GM19328 (cell line): Measurements from ENCODE around the gene DDN.

Source experiments
- ATAC-seq: cut with Tn5 transposase; IDR thresholded peaks from one replicate; pipeline ENCODE4 v1.9.1; 2021; ENCODE audit warnings: mild to moderate bottlenecking, moderate library complexity; ENCODE audit not compliant: unreplicated experiment

Gene DDN

DNA sequence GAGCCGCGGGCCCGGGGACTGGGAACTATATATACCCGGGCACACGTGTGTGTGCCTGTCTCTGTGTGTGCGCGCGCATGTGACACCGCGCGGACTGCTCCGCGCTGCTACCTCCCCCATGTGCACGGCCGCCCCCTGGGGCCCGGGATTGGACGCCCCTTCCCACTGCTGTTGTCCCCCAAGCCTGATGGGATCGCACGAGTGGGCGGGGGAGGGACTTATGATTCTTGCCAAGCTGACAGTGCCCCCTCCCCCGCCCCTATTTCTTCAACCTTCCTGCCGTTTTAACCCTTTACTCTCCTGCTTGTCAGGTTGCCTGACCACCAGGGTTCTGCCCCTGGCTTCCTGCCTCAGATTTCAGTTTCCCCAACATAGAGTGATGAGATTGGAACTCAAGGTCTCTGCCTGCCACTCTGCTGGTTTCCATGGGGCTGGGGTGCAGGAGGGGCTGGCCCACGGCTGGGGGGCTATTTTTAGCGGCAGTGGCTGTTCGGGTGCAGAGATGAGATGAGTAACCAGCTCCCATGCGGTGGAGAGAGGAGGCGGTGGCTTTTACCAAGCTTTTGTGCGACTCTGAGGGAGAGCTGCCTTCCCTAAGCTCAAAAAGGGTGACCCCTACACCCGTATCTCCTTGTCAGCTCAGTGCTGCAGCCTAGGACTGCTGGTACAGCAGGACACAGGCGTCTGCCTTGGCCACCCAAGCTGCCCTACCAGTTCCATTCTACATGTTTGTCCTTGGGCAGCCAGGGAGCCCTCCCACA lies at the start of gene DDN:
Gene DDN, minus strand, starts transcription at position 5 of the 761 bp plus-strand sequence. CDS start 88 bp downstream, outside the sequence.
- ATAC-seq = no peak

DNA sequence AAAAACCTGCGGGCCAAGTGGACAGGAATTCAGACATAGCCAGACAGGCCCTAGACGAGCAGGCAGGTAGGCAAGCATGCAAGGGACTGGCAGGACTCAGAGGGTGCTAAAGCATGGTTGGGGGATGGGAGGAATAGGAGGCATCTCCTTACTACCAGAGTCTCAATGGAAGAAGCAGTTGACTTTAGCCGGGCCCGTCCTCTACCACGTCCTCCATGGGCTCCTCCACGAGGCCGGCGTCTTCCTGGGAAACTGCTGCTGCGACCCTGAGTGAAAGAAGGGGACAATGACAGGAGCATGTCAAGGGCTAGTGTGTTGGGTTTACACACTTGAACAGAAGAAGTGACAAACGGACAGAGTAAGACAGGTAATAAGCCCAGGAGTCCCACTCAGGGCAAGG lies 49.8 kb upstream of the DDN start:
- no peak for ATAC-seq

DNA sequence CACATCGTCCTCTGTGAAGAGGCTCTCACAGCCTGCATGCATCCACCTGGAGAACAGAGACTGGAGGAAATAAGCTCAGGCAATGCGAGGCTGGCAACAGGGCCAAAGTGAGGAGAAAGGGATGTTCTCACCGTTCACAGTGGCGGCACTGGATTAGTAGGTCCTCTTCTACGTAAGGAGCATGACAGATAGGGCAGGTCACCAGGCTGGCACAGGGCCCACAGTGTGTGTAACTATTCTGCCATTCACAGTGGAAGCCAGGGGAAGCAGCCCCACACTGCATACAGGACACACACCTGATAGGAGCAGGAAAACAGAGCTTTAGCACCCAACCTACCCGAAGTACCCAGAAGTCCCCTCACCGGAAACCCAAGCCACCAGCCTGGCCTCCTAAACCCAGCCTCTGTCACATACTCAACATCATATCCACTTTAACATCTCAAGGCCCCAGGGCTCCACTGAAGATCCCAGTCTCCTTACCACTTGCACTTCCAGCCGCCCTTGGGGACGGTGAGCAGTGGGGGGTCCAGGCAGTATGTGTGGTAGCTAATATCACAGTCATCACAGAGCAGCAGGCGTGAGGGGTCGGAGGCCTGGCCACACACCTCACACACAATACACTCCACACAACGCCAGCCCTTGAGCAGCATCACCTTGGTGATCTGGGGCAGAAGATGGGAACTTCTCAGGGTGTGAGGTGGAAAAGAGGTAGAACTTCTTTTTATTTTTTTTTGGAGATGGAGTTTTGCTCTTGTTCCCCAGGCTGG lies 47.1 kb upstream of the DDN start:
- ATAC-seq = no peak

DNA sequence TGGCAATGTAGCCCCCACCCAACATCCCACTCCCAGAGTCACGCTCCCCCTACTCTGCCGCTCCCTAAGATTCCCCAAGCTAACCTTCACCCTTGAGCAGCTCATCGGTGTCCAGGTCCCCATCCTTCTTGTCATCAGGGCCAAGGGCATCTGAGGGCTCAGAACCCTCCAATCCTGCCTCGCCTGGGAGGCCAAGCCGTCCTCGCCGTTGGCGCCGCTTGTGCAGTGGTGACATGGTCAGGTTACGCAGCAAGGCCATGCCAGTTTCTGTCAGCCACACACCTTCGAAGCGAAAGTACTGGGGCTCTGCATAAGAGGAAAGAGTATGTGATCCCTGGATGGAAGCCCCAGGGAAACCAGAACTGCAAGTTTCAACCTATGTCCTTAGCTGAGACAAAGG lies 45.5 kb upstream of the DDN start:
- ATAC-seq = no peak

DNA sequence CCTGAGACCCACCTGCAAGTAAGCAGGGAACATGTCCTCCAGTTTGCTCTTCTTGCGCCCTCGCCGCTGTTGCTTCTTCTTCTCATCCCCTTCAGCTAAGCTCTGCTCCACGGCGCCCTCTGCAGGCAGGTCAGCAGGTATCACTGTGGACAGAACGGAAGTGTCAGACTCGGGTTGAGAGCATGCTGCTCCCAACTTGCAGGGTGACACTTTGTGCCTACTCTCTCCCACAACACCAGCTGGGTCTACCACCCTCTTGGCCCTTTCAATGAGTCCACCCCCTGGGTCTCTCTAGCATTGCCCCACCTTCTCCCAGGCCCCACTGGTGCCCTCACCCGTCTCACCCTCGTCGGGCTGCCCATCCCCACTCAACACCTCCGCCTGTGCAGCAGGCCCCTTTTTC lies 44.7 kb upstream of the DDN start:
- ATAC-seq = no peak

DNA sequence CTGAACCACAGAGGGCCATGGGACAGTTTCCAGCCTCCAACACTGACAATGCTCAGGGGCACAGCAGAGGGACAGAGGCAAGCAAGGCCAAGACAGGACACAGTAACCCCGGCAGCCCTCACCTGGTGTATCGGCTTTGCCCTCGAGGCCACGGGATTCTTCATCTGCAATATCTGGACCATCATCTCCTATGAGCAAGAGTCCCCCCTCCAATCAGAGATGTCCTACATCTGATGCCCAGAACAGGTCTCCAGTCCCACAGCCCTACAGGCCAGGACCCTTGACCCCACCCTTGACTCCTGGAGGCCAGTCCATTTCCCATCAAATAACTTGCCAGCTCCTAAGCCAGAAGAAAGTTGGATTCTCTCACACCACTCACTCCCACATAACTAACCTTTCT lies 44.1 kb upstream of the DDN start:
- ATAC-seq = no peak

DNA sequence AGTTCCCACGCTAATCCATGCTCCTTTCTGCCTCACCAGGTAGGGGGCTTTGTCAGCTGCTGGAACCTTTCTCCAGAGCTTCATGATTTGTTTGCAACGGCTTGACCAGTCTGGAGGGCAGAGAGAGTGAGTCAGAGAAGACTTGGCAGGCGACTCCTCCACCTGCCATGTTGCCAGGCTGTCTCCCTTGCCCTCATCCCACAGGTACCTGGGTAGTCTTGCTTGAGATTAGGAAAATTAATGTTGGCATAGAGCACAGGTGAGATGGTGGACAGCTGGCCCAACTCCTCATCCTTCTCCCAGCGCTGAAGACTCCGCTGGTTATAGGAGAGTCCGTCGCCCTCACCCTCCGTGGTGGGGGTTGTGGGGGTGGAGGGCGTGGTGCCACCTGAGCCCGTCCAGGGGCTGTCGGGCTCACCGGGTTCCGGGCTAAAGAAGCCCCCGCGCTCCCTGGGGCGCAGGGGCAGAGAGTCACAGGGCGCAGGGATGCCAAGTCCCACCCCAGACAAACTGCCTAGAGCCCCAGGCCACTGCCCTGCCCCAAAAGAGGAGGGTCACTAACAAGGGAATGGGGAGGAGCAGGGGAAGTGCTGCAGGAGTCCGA lies 42.8 kb upstream of the DDN start:
- no peak for ATAC-seq

DNA sequence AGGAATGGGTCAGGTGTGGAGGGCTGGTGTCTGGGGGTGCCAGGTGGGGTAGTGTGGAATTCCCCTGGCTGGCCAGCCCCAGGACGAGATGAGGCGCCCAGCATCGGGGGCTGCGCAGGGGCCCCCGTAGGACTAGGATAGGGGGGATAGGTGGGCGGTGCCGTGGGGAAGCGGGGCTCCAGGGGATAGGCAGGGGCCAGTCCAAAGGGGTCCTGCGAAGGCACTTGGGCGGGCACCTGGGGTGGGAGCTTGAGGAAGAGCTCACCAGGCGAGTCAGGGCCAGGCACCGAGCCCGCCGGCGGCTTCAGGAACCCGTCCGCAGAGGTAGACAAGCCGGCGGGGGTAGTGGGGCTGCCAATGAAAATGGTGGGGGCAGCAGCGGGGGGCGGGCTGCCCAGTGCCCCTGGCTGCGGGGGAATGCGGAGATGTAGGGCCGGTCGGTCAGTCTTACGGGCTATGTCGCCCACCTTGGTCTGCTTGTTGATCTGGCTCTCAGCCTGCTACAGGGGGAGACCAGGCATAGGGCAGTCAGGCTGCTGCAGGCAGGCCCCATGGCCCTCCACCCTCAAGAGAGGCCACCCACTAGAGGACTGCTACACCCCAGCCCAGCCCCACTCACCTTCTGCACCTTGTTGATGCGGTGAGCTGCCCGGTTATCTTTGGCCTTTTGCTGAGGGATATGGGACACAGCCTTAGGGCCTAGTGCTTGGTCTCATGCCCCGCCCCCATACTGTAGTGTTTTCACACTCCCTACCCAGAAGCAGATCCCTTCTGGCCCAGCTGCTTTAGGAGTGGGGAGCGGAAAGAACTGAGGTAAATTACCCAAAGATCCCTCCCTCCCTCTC lies 42.1 kb upstream of the DDN start:
- ATAC-seq = no peak

DNA sequence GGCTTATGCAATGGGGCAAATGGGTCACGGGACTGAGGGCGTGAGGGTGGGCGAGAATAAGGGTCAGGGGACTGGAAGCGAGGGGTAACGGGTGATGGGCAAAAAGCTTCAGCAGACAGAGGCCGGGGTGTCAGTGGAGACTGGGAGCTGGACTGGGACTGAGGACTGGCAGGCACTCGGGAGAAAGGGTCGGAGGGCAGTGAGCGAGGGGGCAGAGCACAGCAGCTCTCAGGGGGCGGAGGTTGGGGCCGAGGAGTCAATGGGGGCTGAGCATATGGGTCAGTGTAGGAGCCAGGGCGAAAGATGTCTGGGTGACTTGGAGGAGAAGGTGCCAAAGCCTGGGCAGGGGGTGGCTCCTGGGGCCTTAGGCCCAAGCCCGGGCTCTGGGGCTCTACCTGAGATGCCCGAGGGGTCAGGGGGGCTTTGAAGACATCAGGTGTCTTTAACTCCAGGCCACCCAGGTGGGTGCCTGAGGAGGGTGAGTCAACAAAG lies 41.2 kb upstream of the DDN start:
- ATAC-seq = no peak

DNA sequence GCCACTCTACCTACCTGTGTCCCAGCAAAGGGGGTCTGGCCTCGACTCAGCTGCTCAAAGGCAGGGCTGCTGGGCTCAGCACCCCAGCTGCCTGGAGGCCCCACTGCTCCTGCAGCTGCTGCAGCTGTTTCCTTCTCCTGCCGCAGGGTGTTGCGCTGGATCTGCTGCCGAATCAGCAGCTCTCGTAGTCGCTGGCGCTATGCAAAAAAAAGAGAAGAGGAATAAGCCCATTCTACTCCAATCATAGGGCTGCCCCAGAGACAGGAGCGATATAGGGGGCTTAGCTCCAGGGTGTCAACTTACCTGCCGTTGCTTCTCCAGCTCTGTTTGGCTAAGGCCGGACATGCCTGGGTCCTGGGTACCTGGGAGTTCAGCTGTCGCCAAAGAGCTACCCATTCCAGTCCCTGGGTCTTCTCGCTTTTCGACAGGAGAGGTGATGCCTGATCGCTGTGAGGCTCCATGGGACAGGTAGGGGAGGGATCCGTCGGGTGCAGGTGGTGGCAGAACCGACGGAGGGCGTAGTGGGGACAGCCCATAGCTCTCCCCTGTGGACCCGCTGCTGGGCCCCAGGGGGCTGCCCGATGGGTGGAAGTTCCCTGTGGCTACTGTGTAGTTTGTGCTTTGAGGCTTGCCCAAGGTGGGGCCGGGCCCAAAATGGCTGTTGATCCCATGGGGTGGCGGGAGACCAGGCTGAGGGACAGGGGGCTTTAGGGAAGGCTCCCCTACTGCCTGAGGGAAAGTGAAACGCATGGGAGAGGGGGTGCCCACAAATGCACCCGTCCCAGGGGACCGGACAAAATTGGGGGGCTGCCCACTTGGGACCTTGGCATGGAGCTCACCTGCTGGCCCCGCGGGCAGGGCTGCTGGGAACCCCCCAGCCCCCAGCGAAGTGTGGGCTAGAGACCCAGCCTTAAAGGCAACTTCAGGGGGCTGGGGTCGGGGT lies 40.5 kb upstream of the DDN start:
- no peak for ATAC-seq

DNA sequence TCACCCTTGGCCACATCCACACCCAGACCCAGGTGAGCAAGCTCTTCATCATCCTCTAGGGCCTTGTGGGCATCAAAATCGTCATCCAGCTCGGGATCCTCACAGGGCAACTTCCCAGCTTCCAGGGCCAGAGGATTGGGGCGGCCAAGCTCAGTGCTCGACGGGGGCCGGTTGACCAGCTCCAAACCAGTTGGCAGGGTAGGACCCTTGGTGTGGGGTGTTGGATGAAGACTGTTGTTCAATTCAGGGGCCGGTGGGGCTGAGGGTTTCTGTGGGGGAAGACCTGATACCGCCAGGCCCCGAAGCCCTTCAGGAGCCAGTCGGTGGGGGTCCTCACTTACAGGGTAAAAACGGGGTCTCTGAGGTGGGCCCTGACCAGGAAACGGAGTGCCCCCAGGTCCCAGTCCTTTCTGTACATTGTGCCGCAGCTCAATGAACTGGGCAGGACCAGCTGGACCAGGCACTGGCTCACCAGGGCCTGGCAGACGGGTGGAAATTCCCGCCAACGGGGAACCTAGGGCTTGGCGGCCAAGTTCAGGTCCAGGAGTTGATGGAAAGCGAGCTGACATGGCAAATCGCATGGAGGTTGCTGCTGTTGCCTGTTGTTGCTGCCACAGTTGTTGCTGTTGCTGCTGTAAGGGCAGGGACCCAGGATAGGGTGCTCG lies 39.2 kb upstream of the DDN start:
- no peak for ATAC-seq

DNA sequence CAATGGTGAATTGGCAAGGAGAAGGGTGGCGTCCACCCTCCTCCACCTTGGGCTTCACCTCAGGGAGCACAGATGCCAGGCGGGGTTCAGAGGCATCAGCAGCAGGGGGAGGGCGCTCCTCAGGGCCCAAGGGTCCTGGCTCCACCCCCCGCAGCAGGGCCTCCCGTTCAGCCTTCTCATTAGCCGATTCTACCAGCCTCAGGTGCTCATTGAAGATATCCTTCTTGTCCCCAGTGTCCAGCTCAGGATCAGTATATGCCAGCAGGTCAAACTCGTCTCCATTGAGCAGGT lies 38.7 kb upstream of the DDN start:
- no peak for ATAC-seq

DNA sequence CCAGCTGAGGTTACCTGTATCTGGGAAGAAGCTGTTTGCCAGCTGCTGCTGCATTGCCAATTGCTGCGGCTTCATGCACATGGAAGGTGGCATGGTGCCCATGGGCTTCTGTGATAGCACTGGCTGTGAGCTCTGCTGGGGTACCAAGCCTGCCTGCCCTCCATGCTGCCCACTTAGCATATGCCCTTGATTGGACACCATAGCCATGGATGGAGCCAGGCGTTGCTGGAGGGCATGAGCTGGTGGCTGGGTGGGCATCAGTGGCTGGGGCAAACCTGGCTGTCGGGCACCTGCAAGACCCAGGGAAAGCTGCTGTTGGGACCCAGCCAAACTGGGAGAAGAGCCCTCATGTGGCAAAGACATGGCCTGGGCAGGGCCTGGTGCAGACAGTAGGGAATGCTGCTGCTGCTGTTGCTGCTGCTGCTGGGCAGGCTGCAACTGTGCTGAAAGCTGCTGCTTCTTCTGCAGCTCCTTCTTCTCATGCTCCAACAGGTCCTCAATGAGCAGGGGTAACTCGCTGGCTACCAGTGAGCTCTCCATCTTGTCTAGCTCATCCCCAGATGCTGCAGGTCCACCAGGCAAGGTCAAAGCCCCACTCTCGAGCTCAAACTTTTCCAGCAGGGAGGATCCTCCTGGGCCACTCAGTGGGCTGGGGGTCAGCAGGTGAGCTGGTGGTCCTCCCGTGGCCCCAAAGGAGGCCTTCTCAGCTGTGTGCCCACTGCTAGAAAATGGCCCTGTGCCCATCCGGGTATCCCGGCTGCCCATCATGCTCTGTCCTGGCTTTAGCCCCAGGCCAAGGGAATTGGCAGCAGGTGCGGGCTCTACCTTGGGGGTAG lies 38.2 kb upstream of the DDN start:
- no peak for ATAC-seq

DNA sequence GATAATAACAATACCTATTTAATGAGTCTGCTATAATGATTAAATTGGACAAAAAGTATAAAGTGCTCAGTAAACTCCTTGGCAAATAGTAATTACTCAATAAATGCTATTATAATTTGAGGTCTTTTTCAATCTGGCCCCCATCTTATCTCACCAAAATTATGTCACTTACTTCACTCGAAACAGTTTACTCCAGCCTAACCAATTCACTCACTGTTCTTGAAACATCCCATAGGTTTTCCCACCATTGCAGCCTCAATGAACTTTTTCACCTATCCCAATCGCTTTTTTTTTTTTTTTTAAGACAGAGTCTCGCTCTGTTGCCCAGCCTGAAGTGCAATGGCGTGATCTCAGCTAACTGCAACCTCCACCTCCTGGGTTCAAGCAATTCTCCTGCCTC lies 36.9 kb upstream of the DDN start:
- no peak for ATAC-seq

DNA sequence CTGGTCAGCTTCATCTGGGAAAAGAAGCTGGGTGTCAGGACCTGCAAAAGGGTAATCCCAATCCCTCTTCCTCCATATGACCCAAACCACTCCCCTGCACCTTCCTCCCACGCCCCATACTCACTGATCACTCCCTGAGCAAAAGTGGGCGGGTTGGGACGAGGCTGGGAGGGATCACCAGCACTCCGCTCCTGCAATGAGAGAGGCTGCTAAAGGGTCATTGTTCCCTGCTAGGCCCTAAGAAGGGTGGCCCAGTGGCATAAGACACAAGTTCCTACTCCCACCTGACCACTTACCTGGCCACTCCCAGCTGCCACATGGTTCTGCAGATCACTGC lies 35.1 kb upstream of the DDN start:
- no peak for ATAC-seq

DNA sequence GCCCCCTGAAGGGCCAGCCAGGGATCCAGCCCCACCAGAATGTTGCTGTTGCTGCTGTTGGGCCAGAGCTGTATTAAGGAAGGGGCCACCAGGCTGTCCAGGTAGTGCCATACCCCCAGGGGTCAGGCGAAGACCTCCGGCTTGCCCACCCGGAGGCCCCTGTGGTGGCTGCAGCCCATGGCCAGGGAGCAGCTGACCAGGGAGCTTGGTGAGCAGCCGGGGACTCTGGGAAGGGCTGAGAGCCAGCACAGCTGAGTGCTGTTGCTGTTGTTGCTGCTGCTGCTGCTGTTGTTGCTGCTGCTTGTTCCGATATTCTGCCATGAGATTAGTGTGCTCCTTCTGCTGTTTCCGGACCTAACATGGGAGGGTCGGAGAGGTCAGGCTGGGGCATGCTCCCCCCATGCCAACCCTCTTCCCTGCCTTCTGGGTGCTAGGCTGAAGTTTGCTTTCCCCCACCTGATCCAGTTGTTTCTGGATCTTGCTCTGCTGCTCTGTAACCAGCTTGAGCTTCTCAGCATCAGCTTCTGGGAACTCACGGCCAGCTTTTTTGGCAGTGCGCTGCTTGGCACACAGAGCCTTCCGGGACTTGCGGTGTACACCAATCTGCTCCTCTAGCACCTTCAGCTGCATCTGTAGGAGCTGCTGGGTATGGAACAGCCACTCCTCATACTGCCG lies 34.6 kb upstream of the DDN start:
- ATAC-seq = no peak

DNA sequence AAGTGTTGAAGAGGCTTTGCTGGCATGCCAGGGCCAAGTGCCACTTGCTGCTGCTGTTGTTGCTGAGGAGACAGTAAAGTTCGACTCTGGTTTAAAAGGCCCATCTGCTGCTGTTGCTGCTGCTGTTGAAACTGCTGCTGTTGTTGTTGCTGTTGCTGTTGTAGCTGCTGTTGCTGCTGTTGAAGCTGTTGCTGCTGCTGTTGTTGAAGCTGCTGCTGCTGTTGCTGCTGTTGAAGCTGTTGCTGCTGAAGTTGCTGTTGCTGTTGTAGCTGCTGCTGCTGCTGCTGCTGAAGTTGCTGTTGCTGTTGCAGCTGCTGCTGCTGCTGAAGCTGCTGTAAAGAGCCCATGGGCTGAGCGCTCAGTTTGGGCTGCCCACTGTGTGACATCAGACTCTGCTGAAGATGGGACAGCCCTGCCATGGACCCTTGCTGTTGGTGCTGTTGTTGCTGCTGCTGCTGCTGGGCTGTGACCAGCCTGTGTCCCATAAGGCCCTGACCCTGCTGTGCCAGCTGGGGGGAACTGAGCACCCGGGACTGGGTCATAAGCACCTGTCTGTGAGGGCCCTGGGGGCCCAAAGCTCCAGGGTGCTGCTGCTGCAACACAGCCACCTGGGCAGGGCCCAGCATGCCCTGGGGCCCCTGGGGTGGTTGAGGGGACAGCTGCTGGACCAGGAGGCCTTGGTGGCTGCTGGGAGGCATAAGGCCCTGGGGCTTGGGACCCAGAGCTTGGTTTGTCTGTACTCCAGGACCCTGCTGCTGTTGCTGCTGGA lies 33.7 kb upstream of the DDN start:
- no peak for ATAC-seq

DNA sequence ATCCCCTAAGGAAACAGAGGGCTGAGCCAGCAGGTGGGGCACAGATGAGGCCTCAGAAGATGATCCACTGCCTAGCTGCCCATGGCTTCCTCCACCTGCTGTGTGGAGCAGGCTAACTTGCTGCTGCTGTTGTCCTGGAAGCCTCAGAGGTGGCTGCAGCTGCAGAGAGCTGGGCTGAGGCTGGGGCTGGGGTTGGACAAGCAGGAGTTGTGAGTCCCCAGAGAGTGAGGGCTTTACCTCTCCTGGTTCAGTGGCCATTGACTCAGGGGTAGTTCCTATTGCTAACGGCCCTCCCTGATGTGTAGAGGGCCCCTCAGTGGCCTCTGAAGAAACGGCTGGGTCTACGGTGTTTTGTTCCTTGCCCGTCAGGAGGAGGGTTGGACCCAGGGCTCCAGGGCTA lies 33.1 kb upstream of the DDN start:
- ATAC-seq = no peak
